GM12878 (cell line): ENCODE data around the gene FER1L5. TPM values are rescaled to one million over a fixed set of nuclear protein-coding genes. Genes with fewer than 3 reads are reported as not detected.

Source experiments
- ATAC-seq: fragments of 200-7000 bp; cut with Tn5 transposase; 3 replicates; pipeline ENCODE4 v1.9.1; 2020; ENCODE audit warnings: mild to moderate bottlenecking, moderate library complexity
- BruUV-seq: library from RNA; stranded (reverse); fragments of 400-500 nt; replicated peaks from 2 replicates; lab custom pipeline; 2021; lab: Mats Ljungman, UMichigan
- CTCF ChIA-PET: fragments of 300-600 bp; sonication (Branson Sonifier 250); formaldehyde crosslinking; extraction: SDS; loops from one replicate; lab custom pipeline; 2021; ENCODE audit warnings: inconsistent platforms; lab: Yijun Ruan, JAX
- POLR2A ChIA-PET: fragments of 350-600 bp; formaldehyde crosslinking; extraction: SDS; loops from one replicate; lab custom pipeline; 2021; ENCODE audit warnings: inconsistent platforms; lab: Charles Lee
- RAD21 ChIA-PET: fragments of 300-600 bp; sonication (Branson Sonifier 250); formaldehyde crosslinking; loops from one replicate; lab custom pipeline; 2023; ENCODE audit warnings: antibody characterized with exemption; ENCODE audit not compliant: unreplicated experiment; lab: Charles Lee
- SMC1A ChIA-PET: fragments of 300-600 bp; sonication (Branson Sonifier 250); formaldehyde crosslinking; loops from one replicate; lab custom pipeline; 2023; ENCODE audit not compliant: unreplicated experiment, uncharacterized antibody; lab: Charles Lee
- DNase-seq: peaks from one replicate; pipeline ENCODE4 v3.0.0-alpha.2; 2011; ENCODE audit warnings: low read depth, low spot score
- FAIRE-seq: peaks from 3 replicates; lab custom pipeline; 2011; peaks lifted over from hg19 to GRCh38; lab: Jason Lieb, UNC
- H2AFZ ChIP-seq: 2 replicates; pipeline ENCODE4 v1.6.0; 2011; ENCODE audit warnings: low read depth, low read length, control low read depth; ENCODE audit not compliant: control insufficient read depth
- H3K27ac ChIP-seq: 2 replicates; pipeline ENCODE4 v1.5.1; 2011; ENCODE audit warnings: control low read depth; ENCODE audit not compliant: control insufficient read depth, insufficient read depth
- H3K27me3 ChIP-seq, 2 experiments: replicated peaks in 1 of 2; 2 replicates each; pipeline versions ENCODE4 v1.6.0 to v1.6.1; 2011; ENCODE audit warnings: low read length in 1 of 2; ENCODE audit not compliant: control insufficient read depth in 2 of 2, insufficient read depth in 2 of 2
- H3K36me3 ChIP-seq, 2 experiments: 2 replicates each; pipeline ENCODE4 v1.5.1; 2011; ENCODE audit warnings: low read length in 1 of 2; ENCODE audit not compliant: control insufficient read depth in 2 of 2, insufficient read depth in 2 of 2
- H3K4me1 ChIP-seq: 2 replicates; pipeline ENCODE4 v1.6.1; 2011; ENCODE audit warnings: mild to moderate bottlenecking, low read length, moderate library complexity, mixed read lengths; ENCODE audit not compliant: control insufficient read depth, insufficient read depth
- H3K4me2 ChIP-seq: 2 replicates; pipeline ENCODE4 v1.6.0; 2011; ENCODE audit warnings: control low read depth; ENCODE audit not compliant: control insufficient read depth, insufficient read depth
- H3K4me3 ChIP-seq: fragments of 200-600 bp; sonication (generic); 2 replicates; pipeline ENCODE4 v1.5.1; 2016
- H3K79me2 ChIP-seq: 2 replicates; pipeline ENCODE4 v1.6.0; 2011; ENCODE audit warnings: low read length; ENCODE audit not compliant: control insufficient read depth, insufficient read depth
- H3K9ac ChIP-seq: 2 replicates; pipeline ENCODE4 v1.8.0; 2011; ENCODE audit warnings: low read length, control low read depth, mixed read lengths; ENCODE audit not compliant: control insufficient read depth, insufficient read depth
- H3K9me3 ChIP-seq: replicated peaks from 3 replicates; pipeline ENCODE4 v1.5.1; 2011; ENCODE audit warnings: mild to moderate bottlenecking, low read length; ENCODE audit not compliant: control insufficient read depth, insufficient read depth
- H4K20me1 ChIP-seq: 2 replicates; pipeline ENCODE4 v1.6.0; 2011; ENCODE audit not compliant: control insufficient read depth, insufficient read depth
- MEF2B ChIP-seq: fragments of 450-650 bp; IDR thresholded peaks from 2 replicates; pipeline ENCODE4 v1.6.1; 2018; ENCODE audit warnings: mild to moderate bottlenecking, moderate library complexity; ENCODE audit not compliant: partially characterized antibody, poor library complexity, severe bottlenecking
- NR2C1 ChIP-seq: fragments of 450-650 bp; IDR thresholded peaks from 2 replicates; pipeline ENCODE4 v1.6.1; 2017; ENCODE audit warnings: antibody characterized with exemption, mild to moderate bottlenecking, moderate library complexity
- SREBF1 ChIP-seq: IDR thresholded peaks from 2 replicates; pipeline ENCODE4 v1.6.1; 2012; ENCODE audit warnings: mild to moderate bottlenecking, low read length
- WGBS: methylation state at CpG from one replicate; pipeline ENCODE4 v1.1.6; 2016; ENCODE audit warnings: low lambda C conversion rate; ENCODE audit not compliant: insufficient replicate concordance, insufficient coverage; ENCODE audit errors: missing lambda C conversion rate; 5-methylcytosine and 5-hydroxymethylcytosine counted together
- in situ Hi-C: fragments of 300-500 bp; cut with MboI; formaldehyde crosslinking; loops from 9 replicates; pipeline ENCODE4 v1.14.3; 2018; ENCODE audit warnings: mixed read lengths
- intact Hi-C: fragments of 100-400 bp; cut with micrococcal nuclease; formaldehyde crosslinking; loops from one replicate; pipeline ENCODE4 v1.14.2; 2022; ENCODE audit not compliant: unreplicated experiment
- polyA plus RNA-seq, 11 experiments: library from polyadenylated mRNA; depleted of rRNA in 4 of 11; unstranded in 6 of 11; stranded (reverse) in 5 of 11; fragments of >200 nt; fragmentation: Nextera tagmentation in 4 of 11; fragmentation: Illumina TruSeq in 1 of 11; extraction: Ambion mirVana in 4 of 11; extraction: Trizol in 1 of 11; gene quantifications; 1 replicate in 1 of 11; 2 replicates in 10 of 11; pipeline versions ENCODE4 v1.2.1 to v1.2.3, GENCODE V29; 2011 to 2016; ENCODE audit warnings: inconsistent platforms in 2 of 11, missing spikeins in 2 of 11, low read depth in 1 of 11
- total RNA-seq, 4 experiments: library from RNA; depleted of rRNA in 3 of 4; stranded (reverse); fragments of >200 nt in 3 of 4; fragmentation: Illumina TruSeq in 1 of 4; extraction: Trizol in 1 of 4; gene quantifications; 2 replicates each; pipeline versions ENCODE4 v1.2.1 to v1.2.3, GENCODE V29; 2013 to 2021
- TF ChIP-seq, protein P1 (sequence below): fragments of 450-650 bp; IDR thresholded peaks from 2 replicates; pipeline ENCODE4 v1.6.1; 2017; ENCODE audit warnings: mild to moderate bottlenecking, low read depth, inconsistent platforms; ENCODE audit not compliant: poor library complexity, severe bottlenecking
- TF ChIP-seq, protein P2 (sequence below): IDR thresholded peaks from 2 replicates; pipeline ENCODE4 v1.6.1; 2012; ENCODE audit warnings: low read depth, low read length, improper control_type of control experiment
- TF ChIP-seq, protein P3 (sequence below): fragments of 450-650 bp; IDR thresholded peaks from 2 replicates; pipeline ENCODE4 v1.6.1; 2016; ENCODE audit warnings: mild to moderate bottlenecking
- TF ChIP-seq, protein P4 (sequence below): fragments of 450-650 bp; IDR thresholded peaks from 2 replicates; pipeline ENCODE4 v1.6.1; 2017; ENCODE audit warnings: low read depth, mild to moderate bottlenecking, moderate library complexity
- TF ChIP-seq, protein P5 (sequence below): fragments of 450-650 bp; formaldehyde crosslinking; IDR thresholded peaks from 2 replicates; pipeline ENCODE4 v1.4.0; 2020; ENCODE audit warnings: mild to moderate bottlenecking, moderate library complexity

FER1L5 gene
- total and polyA plus RNA-seq, 10 of the 15 experiments (the other 5 are each of a cell fraction or from before 2014, with no cell fraction given) = not detected

DNA sequence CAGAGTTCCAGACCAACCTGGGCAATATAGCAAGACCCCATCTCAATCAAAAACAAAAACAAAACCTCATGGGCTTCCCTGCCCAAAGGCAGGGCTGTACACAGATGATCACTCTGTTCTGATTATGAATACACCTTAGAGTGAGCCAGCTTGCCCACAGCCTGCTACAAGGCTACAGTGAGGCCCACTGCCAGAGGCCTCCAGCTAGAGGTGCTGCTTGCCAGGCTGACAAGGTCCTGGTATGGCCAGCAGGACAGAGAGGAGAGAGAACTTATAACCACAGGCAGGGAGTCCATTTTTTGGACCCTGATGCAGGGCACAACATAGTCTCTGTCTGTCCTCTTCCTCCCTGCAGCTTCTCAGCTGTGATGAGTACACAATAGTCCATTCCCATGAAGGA lies 46.0 kb upstream of the FER1L5 start (continued):
- TF ChIP-seq, protein P1, sequence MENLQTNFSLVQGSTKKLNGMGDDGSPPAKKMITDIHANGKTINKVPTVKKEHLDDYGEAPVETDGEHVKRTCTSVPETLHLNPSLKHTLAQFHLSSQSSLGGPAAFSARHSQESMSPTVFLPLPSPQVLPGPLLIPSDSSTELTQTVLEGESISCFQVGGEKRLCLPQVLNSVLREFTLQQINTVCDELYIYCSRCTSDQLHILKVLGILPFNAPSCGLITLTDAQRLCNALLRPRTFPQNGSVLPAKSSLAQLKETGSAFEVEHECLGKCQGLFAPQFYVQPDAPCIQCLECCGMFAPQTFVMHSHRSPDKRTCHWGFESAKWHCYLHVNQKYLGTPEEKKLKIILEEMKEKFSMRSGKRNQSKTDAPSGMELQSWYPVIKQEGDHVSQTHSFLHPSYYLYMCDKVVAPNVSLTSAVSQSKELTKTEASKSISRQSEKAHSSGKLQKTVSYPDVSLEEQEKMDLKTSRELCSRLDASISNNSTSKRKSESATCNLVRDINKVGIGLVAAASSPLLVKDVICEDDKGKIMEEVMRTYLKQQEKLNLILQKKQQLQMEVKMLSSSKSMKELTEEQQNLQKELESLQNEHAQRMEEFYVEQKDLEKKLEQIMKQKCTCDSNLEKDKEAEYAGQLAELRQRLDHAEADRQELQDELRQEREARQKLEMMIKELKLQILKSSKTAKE = no peak
- TF ChIP-seq, protein P2, sequence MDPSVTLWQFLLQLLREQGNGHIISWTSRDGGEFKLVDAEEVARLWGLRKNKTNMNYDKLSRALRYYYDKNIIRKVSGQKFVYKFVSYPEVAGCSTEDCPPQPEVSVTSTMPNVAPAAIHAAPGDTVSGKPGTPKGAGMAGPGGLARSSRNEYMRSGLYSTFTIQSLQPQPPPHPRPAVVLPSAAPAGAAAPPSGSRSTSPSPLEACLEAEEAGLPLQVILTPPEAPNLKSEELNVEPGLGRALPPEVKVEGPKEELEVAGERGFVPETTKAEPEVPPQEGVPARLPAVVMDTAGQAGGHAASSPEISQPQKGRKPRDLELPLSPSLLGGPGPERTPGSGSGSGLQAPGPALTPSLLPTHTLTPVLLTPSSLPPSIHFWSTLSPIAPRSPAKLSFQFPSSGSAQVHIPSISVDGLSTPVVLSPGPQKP = no peak

DNA sequence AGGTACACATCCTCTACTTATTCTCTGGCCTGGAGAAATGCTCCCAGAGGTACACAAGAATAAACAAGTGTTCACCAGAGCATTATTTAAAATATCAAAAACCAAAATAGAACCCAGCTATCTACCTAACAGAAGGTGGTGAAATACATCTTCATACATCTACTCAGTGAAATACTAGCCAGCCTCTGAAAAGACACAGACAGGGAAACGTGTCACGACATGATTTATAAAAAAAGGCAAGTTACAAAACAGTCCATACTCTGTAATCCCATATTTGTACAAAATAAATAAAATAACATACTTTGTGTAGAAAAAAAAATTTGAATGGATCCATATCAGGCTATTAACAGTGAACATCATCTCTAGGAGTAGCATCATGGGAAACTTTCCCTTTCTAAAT lies 42.6 kb upstream of the FER1L5 start:
- ChIA-PET POLR2A (no interaction called here), SMC1A (interaction anchor here (1.0 to 1.6 kb wide), 2 partner anchors 10 to 164 kb away, joined by 3 to 7 read pairs; no protein-coding TSS in a partner anchor), RAD21 (no interaction called here), CTCF (interaction anchor here (0.5 to 1.4 kb wide), 2 partner anchors 13 to 17 kb away, joined by 3 read pairs; no protein-coding TSS in a partner anchor)
- Histone ChIP-seq H3K4me2 (no peak overlapping the region), H4K20me1 (no peaks in the 10 kb centered on the region), H3K9ac (no peak overlapping the region), H3K79me2 (no peaks in the 10 kb centered on the region), H2AFZ (no peak overlapping the region), H3K27ac (no peak overlapping the region), H3K9me3 (no peaks in the 10 kb centered on the region), H3K4me1 (no peaks in the 10 kb centered on the region), H3K27me3 (no peaks in the 10 kb centered on the region), H3K36me3 (peaks cover 26 to 39% of the 10 kb centered on the region in 2 experiments), H3K4me3 (no peak overlapping the region)
- intact Hi-C loops (no loop called here), in situ Hi-C loops (no loop called here)
- ATAC-seq (no peak), FAIRE-seq (no peak), DNase-seq (no peak)
- WGBS = 100% methylated on average over 2 of the region's 2 CpGs
- no TSS peak for BruUV-seq
- TF ChIP-seq MEF2B (no peak), SREBF1 (no peak), NR2C1 (no peak)
- TF ChIP-seq, protein P3, sequence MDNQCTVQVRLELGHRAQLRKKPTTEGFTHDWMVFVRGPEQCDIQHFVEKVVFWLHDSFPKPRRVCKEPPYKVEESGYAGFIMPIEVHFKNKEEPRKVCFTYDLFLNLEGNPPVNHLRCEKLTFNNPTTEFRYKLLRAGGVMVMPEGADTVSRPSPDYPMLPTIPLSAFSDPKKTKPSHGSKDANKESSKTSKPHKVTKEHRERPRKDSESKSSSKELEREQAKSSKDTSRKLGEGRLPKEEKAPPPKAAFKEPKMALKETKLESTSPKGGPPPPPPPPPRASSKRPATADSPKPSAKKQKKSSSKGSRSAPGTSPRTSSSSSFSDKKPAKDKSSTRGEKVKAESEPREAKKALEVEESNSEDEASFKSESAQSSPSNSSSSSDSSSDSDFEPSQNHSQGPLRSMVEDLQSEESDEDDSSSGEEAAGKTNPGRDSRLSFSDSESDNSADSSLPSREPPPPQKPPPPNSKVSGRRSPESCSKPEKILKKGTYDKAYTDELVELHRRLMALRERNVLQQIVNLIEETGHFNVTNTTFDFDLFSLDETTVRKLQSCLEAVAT = no peak
- TF ChIP-seq, protein P4, sequence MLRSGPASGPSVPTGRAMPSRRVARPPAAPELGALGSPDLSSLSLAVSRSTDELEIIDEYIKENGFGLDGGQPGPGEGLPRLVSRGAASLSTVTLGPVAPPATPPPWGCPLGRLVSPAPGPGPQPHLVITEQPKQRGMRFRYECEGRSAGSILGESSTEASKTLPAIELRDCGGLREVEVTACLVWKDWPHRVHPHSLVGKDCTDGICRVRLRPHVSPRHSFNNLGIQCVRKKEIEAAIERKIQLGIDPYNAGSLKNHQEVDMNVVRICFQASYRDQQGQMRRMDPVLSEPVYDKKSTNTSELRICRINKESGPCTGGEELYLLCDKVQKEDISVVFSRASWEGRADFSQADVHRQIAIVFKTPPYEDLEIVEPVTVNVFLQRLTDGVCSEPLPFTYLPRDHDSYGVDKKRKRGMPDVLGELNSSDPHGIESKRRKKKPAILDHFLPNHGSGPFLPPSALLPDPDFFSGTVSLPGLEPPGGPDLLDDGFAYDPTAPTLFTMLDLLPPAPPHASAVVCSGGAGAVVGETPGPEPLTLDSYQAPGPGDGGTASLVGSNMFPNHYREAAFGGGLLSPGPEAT = no peak
- TF ChIP-seq, protein P5, sequence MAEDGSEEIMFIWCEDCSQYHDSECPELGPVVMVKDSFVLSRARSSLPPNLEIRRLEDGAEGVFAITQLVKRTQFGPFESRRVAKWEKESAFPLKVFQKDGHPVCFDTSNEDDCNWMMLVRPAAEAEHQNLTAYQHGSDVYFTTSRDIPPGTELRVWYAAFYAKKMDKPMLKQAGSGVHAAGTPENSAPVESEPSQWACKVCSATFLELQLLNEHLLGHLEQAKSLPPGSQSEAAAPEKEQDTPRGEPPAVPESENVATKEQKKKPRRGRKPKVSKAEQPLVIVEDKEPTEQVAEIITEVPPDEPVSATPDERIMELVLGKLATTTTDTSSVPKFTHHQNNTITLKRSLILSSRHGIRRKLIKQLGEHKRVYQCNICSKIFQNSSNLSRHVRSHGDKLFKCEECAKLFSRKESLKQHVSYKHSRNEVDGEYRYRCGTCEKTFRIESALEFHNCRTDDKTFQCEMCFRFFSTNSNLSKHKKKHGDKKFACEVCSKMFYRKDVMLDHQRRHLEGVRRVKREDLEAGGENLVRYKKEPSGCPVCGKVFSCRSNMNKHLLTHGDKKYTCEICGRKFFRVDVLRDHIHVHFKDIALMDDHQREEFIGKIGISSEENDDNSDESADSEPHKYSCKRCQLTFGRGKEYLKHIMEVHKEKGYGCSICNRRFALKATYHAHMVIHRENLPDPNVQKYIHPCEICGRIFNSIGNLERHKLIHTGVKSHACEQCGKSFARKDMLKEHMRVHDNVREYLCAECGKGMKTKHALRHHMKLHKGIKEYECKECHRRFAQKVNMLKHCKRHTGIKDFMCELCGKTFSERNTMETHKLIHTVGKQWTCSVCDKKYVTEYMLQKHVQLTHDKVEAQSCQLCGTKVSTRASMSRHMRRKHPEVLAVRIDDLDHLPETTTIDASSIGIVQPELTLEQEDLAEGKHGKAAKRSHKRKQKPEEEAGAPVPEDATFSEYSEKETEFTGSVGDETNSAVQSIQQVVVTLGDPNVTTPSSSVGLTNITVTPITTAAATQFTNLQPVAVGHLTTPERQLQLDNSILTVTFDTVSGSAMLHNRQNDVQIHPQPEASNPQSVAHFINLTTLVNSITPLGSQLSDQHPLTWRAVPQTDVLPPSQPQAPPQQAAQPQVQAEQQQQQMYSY (CRISPR knock-in tag) = no peak
